GM12875 (cell line): ENCODE measurements around the gene RAB15.

Experiments
- H3K4me3 ChIP-seq: one replicate; pipeline ENCODE4 v1.5.1; 2011; ENCODE audit warnings: low read depth, low read length, control low read depth
- CTCF ChIP-seq: IDR thresholded peaks from 2 replicates; pipeline ENCODE4 v1.5.1; 2011; ENCODE audit warnings: low read depth, mild to moderate bottlenecking, control low read depth, inconsistent platforms, low read length, moderate library complexity, borderline replicate concordance; ENCODE audit not compliant: insufficient read depth

The RAB15 gene

DNA sequence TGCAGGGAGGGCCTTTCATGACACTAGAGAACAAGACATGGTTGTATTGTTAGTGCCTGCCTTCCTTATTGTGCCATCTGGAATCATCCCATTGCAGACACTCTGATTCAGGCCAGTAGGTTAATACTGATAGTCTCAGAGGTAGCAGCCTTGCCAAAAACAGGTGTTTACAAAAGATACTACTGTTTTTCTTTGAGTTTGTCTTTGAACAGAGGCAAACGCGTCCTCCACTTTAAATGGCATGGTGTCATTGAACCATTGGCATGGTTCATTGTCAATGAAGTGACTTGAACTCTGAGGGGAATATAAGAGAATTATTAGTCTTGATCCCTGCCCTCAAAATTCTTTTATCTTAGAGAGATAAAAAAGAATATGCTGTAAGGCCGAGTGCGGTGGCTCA, 18.8 kb upstream of the RAB15 start:
- H3K4me3 ChIP-seq, result no peak overlapping the region
- TF ChIP-seq CTCF, result no peak

- no peak overlapping the region for H3K4me3 ChIP-seq
- TF ChIP-seq CTCF, result 0 out of 2 replicates have a peak, but pooled peaks have one; percentile 12
Observed at GRCh38 chr14:64990296-64990695, 18.2 kb upstream of the RAB15 start.

DNA sequence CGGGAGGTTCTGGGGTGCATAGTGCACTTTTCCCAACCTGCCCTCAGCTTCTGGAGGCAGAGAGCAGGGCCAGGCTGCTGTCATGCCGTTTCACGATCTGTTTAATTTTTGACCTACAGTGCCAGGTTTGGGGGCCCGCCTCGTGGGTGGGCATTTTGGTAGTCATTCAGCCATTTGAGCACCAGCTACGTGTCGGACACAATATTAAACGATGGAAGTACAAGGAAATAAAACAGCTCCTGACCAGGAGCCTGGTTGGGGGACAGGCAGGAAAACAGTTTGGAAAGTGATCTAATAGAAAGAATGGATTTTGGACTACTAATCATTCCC, 15.3 kb upstream of the RAB15 start:
- TF ChIP-seq CTCF, result no peak
- H3K4me3 ChIP-seq, result peak overlapping the region; percentile 97

GRCh38 chr14:64986648-64987437, 14.7 kb upstream of the RAB15 start, which contains the start of gene FNTB:
TSS of gene FNTB (plus strand) at chr14:64986895. CDS start at chr14:64986954, 59 bp downstream.
- peak within 1 kb of the TSS; percentile 97 for H3K4me3 ChIP-seq
- peak; percentile 93 for TF ChIP-seq CTCF

GRCh38 chr14:64983439-64984310, 11.5 kb upstream of the RAB15 start:
- no peak overlapping the region for H3K4me3 ChIP-seq
- peak; percentile 44; the same call in 1 of the 2 replicates for TF ChIP-seq CTCF

GRCh38 chr14:64979336-64980074, 7.4 kb upstream of the RAB15 start:
- TF ChIP-seq CTCF, result no peak
- no peak overlapping the region for H3K4me3 ChIP-seq
